Breast epithelium (tissue), 3 donors: ENCODE measurements around the gene ADAM11.
"Not testable (repeated sequence)": the region's sequence is repeated elsewhere in the genome, so short reads cannot be mapped to it uniquely, and the experiment has no call there.

Source experiments
- POLR2A ChIP-seq: fragments of 450-650 bp; IDR thresholded peaks from one replicate; pipeline ENCODE4 v1.6.1; 2016; ENCODE audit warnings: antibody characterized with exemption, mild to moderate bottlenecking, moderate library complexity
- POLR2AphosphoS5 ChIP-seq, 3 donors: sonication (generic); formaldehyde crosslinking; IDR thresholded peaks; one replicate each; pipeline ENCODE4 v1.6.1; 2017; ENCODE audit warnings: antibody characterized with exemption in 3 of 3
- TF ChIP-seq, protein P1 (sequence below), 3 donors: fragments of 450-650 bp; IDR thresholded peaks; one replicate each; pipeline ENCODE4 v1.5.1; 2016 to 2017; ENCODE audit warnings: antibody characterized with exemption in 3 of 3, mild to moderate bottlenecking in 3 of 3, moderate library complexity in 3 of 3

DNA sequence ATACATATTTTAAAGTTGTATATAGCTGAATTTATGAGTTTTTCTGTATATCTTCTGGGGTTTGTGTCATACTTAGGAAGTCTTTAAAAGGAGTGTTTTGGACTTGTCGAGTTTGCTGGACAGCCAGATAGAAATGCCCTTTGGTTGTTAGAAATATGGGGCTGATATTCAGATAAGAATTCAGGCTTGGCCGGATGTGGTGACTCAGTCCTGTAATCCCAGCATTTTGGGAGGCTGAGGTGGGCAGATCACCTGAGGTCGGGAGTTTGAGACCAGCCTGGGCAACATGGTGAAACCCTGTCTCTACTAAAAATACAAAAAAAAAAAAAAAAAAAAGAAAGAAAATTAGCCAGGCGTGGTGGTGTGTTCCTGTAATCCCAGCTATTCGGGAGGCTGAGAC, 13.1 kb upstream of the ADAM11 start:
- TF ChIP-seq POLR2A; POLR2AphosphoS5 (IDR thresholded peaks at IDR 0.05): not testable (repeated sequence)
- TF ChIP-seq, protein P1, sequence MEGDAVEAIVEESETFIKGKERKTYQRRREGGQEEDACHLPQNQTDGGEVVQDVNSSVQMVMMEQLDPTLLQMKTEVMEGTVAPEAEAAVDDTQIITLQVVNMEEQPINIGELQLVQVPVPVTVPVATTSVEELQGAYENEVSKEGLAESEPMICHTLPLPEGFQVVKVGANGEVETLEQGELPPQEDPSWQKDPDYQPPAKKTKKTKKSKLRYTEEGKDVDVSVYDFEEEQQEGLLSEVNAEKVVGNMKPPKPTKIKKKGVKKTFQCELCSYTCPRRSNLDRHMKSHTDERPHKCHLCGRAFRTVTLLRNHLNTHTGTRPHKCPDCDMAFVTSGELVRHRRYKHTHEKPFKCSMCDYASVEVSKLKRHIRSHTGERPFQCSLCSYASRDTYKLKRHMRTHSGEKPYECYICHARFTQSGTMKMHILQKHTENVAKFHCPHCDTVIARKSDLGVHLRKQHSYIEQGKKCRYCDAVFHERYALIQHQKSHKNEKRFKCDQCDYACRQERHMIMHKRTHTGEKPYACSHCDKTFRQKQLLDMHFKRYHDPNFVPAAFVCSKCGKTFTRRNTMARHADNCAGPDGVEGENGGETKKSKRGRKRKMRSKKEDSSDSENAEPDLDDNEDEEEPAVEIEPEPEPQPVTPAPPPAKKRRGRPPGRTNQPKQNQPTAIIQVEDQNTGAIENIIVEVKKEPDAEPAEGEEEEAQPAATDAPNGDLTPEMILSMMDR (IDR thresholded peaks at IDR 0.05) = not testable (repeated sequence)
